Mesenchymal stem cell (in vitro differentiated cells and primary cell): ENCODE results near the gene HDAC7.

Experiments
- DNase-seq: peaks from one replicate; pipeline ENCODE4 v3.0.0-alpha.2; 2013
- H2AFZ ChIP-seq: one replicate; pipeline ENCODE4 v1.6.1; 2013; ENCODE audit warnings: low read depth, mild to moderate bottlenecking, control low read depth, inconsistent platforms, low read length, moderate library complexity
- H2AK5ac ChIP-seq: 2 replicates; pipeline ENCODE4 v1.6.1; 2013; ENCODE audit warnings: low read length, moderate library complexity, mild to moderate bottlenecking, inconsistent platforms; ENCODE audit not compliant: severe bottlenecking
- H2BK120ac ChIP-seq: one replicate; pipeline ENCODE4 v1.6.1; 2013; ENCODE audit warnings: low read depth, mild to moderate bottlenecking, inconsistent platforms, low read length, moderate library complexity
- H2BK12ac ChIP-seq, 2 experiments: one replicate each; pipeline ENCODE4 v1.6.1; 2013; ENCODE audit warnings: inconsistent platforms in 2 of 2, low read length in 2 of 2, mild to moderate bottlenecking in 2 of 2, moderate library complexity in 2 of 2, control low read depth in 1 of 2
- H2BK15ac ChIP-seq: one replicate; pipeline ENCODE4 v1.6.1; 2013; ENCODE audit warnings: mild to moderate bottlenecking, low read depth, inconsistent platforms; ENCODE audit not compliant: poor library complexity, severe bottlenecking
- H2BK5ac ChIP-seq: 2 replicates; pipeline ENCODE4 v1.6.1; 2013; ENCODE audit warnings: low read depth, mild to moderate bottlenecking, low read length, control low read depth, inconsistent platforms; ENCODE audit not compliant: poor library complexity, severe bottlenecking
- H3K14ac ChIP-seq, 2 experiments: one replicate each; pipeline ENCODE4 v1.6.1; 2013; ENCODE audit warnings: inconsistent platforms in 2 of 2, low read length in 2 of 2, control low read depth in 1 of 2, mild to moderate bottlenecking in 1 of 2, moderate library complexity in 1 of 2
- H3K18ac ChIP-seq, 2 experiments: one replicate each; pipeline ENCODE4 v1.6.1; 2013; ENCODE audit warnings: inconsistent platforms in 2 of 2, low read length in 2 of 2, control low read depth in 1 of 2, low read depth in 1 of 2, mild to moderate bottlenecking in 1 of 2
- H3K23ac ChIP-seq, 2 experiments: one replicate each; pipeline ENCODE4 v1.6.1; 2013; ENCODE audit warnings: inconsistent platforms in 2 of 2, low read length in 2 of 2, mild to moderate bottlenecking in 2 of 2, moderate library complexity in 2 of 2, control low read depth in 1 of 2
- H3K27ac ChIP-seq: 2 replicates; pipeline ENCODE4 v1.5.1; 2013; ENCODE audit warnings: mild to moderate bottlenecking, moderate library complexity, low read length, control low read depth, inconsistent platforms; ENCODE audit not compliant: poor library complexity, severe bottlenecking
- H3K27me3 ChIP-seq, 2 experiments: 2 replicates each; pipeline versions ENCODE4 v1.6.1 to v1.7.0; 2013; ENCODE audit warnings: low read length in 2 of 2, mild to moderate bottlenecking in 2 of 2, moderate library complexity in 2 of 2, control low read depth in 1 of 2, inconsistent platforms in 1 of 2; ENCODE audit not compliant: control insufficient read depth in 1 of 2, insufficient read depth in 1 of 2
- H3K36me3 ChIP-seq, 2 experiments: 2 replicates each; pipeline versions ENCODE4 v1.6.1 to v1.7.0; 2013; ENCODE audit warnings: low read length in 2 of 2, control low read depth in 1 of 2, inconsistent platforms in 1 of 2, low read depth in 1 of 2, mild to moderate bottlenecking in 1 of 2; ENCODE audit not compliant: insufficient read depth in 2 of 2, control insufficient read depth in 1 of 2
- H3K4ac ChIP-seq, 2 experiments: one replicate each; pipeline ENCODE4 v1.6.1; 2013; ENCODE audit warnings: inconsistent platforms in 2 of 2, low read length in 2 of 2, mild to moderate bottlenecking in 2 of 2, moderate library complexity in 2 of 2, control low read depth in 1 of 2, low read depth in 1 of 2
- H3K4me1 ChIP-seq: 2 replicates; pipeline ENCODE4 v1.6.1; 2013; ENCODE audit warnings: low read depth, low read length, control low read depth; ENCODE audit not compliant: control insufficient read depth, insufficient read depth
- H3K4me2 ChIP-seq: 2 replicates; pipeline ENCODE4 v1.6.1; 2013; ENCODE audit warnings: low read length, mild to moderate bottlenecking, inconsistent platforms; ENCODE audit not compliant: poor library complexity, severe bottlenecking
- H3K4me3 ChIP-seq, 2 experiments: 2 replicates each; pipeline versions ENCODE4 v1.5.1 to v1.7.0; 2013; ENCODE audit warnings: low read length in 2 of 2, mild to moderate bottlenecking in 2 of 2, control low read depth in 1 of 2, low read depth in 1 of 2; ENCODE audit not compliant: insufficient read depth in 1 of 2
- H3K79me1 ChIP-seq: replicated peaks from 2 replicates; pipeline ENCODE4 v1.6.1; 2013; ENCODE audit warnings: mild to moderate bottlenecking, control low read depth, low read length, inconsistent platforms; ENCODE audit not compliant: poor library complexity, severe bottlenecking
- H3K9ac ChIP-seq: 2 replicates; pipeline ENCODE4 v1.7.0; 2013; ENCODE audit warnings: mild to moderate bottlenecking, low read length, moderate library complexity
- H3K9me3 ChIP-seq: 2 replicates; pipeline ENCODE4 v1.7.0; 2013; ENCODE audit warnings: mild to moderate bottlenecking, low read length; ENCODE audit not compliant: control insufficient read depth
- H4K8ac ChIP-seq: one replicate; pipeline ENCODE4 v1.6.1; 2013; ENCODE audit warnings: inconsistent platforms, mild to moderate bottlenecking, low read length, moderate library complexity
- H4K91ac ChIP-seq: one replicate; pipeline ENCODE4 v1.6.1; 2013; ENCODE audit warnings: mild to moderate bottlenecking, low read length, inconsistent platforms
- WGBS: methylation state at CpG from one replicate; pipeline ENCODE4 v1.1.7; 2013; ENCODE audit warnings: mixed read lengths; 5-methylcytosine and 5-hydroxymethylcytosine counted together

Gene HDAC7

DNA sequence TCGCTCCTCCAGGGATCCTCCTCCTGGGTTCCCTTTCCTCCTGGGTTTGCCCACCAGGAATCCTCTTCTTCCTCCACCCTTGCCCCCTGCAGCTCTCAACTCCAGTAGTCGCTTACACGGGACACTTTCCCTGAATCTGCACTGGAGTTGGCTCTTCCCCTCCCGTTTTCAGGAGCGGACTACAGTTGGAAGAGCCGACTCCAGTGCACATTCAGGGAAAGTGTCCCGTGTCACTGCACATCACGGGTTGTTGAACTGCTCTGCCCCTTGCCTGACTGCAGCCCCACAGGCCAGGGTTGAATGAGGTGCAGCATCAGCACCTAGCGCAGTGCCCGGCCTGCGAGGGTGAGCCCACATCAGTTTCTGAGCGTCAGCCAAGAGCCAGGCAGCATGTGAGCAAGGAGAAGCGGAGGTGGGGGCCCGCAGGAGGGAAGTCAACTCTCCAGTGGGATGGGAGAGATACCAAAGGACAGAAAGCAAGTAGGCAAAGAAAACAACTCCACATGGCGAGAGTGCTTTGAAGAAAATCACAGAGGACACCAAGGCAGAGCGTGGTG lies 74.1 kb downstream of the HDAC7 start:
- no peak overlapping the region for H3K14ac ChIP-seq
- H3K4ac ChIP-seq: no peak overlapping the region
- no peak overlapping the region for H3K4me2 ChIP-seq
- no peak overlapping the region for H3K18ac ChIP-seq
- WGBS: 87% methylated on average over 16 of the region's 16 CpGs
- H3K23ac ChIP-seq: no peak overlapping the region
- H2AK5ac ChIP-seq: no peak overlapping the region
- H3K79me1 ChIP-seq: peaks cover 2% of the 10 kb centered on the region
- no peak overlapping the region for H2BK120ac ChIP-seq
- peaks cover 11% of the 10 kb centered on the region for H3K4me1 ChIP-seq
- no peak overlapping the region for H2AFZ ChIP-seq
- H2BK5ac ChIP-seq: no peak overlapping the region
- no peaks in the 10 kb centered on the region for H3K9me3 ChIP-seq
- H2BK15ac ChIP-seq: no peak overlapping the region
- H3K27ac ChIP-seq: no peak overlapping the region
- no peak overlapping the region for H3K4me3 ChIP-seq
- H3K9ac ChIP-seq: no peak overlapping the region
- H4K8ac ChIP-seq: no peak overlapping the region
- H3K36me3 ChIP-seq: peaks cover 4 to 77% of the 10 kb centered on the region in 2 experiments
- no peak overlapping the region for H2BK12ac ChIP-seq
- no peak for DNase-seq
- peaks cover 0 to 17% of the 10 kb centered on the region in 2 experiments for H3K27me3 ChIP-seq
- no peak overlapping the region for H4K91ac ChIP-seq

DNA sequence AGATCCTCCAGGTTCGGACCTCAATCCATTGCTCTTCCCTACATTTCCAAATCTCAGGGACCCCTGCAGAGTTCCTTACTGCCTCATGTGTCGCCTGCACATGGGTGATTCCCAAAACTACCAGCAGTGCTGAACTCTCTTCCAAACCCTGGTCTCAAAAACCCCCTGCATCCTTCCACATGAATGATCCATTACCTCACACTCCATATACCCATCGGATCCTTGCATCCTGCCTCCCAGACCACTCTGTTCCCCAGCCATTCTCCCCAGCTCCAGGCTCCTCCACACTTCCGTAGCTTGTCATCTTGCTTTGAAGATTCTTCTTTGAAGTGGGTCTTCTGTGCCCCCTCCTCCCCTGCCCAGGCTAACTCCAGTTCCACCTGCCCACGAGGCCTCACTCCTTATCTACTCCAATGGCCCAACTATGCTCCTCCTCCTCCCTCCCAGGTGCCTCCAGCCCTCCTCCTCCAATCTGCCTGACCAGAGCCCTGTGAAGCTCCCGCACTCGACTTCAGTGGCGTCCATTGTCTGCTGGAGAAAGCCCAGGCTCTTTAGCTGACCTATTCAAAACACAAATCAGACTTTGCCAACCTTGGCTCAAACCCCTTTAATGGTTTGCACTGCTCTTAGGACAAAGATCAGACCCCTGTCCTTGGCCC lies 74.8 kb downstream of the HDAC7 start:
- no peaks in the 10 kb centered on the region for H3K9me3 ChIP-seq
- H3K4me2 ChIP-seq: no peak overlapping the region
- H3K4me1 ChIP-seq: peaks cover 12% of the 10 kb centered on the region
- no peak overlapping the region for H3K4ac ChIP-seq
- H2AFZ ChIP-seq: no peak overlapping the region
- no peak overlapping the region for H2BK120ac ChIP-seq
- no peak overlapping the region for H2BK15ac ChIP-seq
- H3K4me3 ChIP-seq: no peak overlapping the region
- no peak overlapping the region for H2BK5ac ChIP-seq
- no peak overlapping the region for H3K23ac ChIP-seq
- no peak overlapping the region for H4K8ac ChIP-seq
- peaks cover 0 to 17% of the 10 kb centered on the region in 2 experiments for H3K27me3 ChIP-seq
- peaks cover 4 to 77% of the 10 kb centered on the region in 2 experiments for H3K36me3 ChIP-seq
- H3K18ac ChIP-seq: no peak overlapping the region
- H3K27ac ChIP-seq: no peak overlapping the region
- H4K91ac ChIP-seq: no peak overlapping the region
- H2AK5ac ChIP-seq: peak overlapping the region; percentile 2
- H2BK12ac ChIP-seq: no peak overlapping the region
- DNase-seq: no peak
- H3K79me1 ChIP-seq: peaks cover 2% of the 10 kb centered on the region
- 83% methylated on average over 8 of the region's 8 CpGs for WGBS
- H3K14ac ChIP-seq: no peak overlapping the region
- H3K9ac ChIP-seq: no peak overlapping the region

DNA sequence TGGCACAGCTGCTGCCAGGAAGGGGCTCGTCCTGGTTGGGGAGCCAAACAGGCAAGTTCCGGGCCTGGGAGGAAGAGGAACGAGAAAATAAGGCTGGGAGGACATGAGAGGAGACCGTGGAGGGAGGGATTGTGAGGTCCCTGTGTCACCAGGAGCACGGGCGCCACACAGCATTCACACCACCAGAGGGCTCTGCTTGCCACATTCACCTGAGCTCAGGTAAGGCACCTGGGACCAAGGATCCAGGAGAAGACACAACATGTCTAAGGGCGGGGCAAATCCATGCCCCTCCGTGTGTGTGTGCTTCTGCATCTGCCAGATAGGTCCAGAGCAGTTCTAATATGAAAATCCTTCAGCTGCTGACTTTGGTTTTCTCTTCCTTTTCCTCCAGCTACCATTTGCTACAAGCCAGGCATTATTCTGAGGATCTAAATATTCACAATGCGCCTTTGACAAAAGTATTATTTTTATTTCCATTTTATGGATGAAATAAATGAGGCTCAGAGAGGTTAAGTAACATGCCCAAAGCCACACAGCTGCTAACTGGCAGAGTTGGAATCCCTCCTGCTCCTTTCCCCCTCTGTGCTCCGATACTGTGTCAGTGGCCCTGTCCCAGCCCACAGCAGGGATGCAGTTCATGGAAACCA lies 75.6 kb downstream of the HDAC7 start:
- no peak overlapping the region for H2AFZ ChIP-seq
- peaks cover 4 to 77% of the 10 kb centered on the region in 2 experiments for H3K36me3 ChIP-seq
- H2BK120ac ChIP-seq: no peak overlapping the region
- no peak overlapping the region for H3K4me2 ChIP-seq
- H3K14ac ChIP-seq: no peak overlapping the region
- H2BK5ac ChIP-seq: no peak overlapping the region
- no peak overlapping the region for H3K23ac ChIP-seq
- 41% methylated on average over 8 of the region's 10 CpGs for WGBS
- no peaks in the 10 kb centered on the region for H3K79me1 ChIP-seq
- no peak overlapping the region for H2AK5ac ChIP-seq
- no peak overlapping the region for H4K8ac ChIP-seq
- H3K9ac ChIP-seq: no peak overlapping the region
- H3K4me1 ChIP-seq: peaks cover 12% of the 10 kb centered on the region
- no peak overlapping the region for H3K4me3 ChIP-seq
- H3K18ac ChIP-seq: no peak overlapping the region
- DNase-seq: no peak
- no peak overlapping the region for H2BK12ac ChIP-seq
- H3K27me3 ChIP-seq: peaks cover 0 to 17% of the 10 kb centered on the region in 2 experiments
- no peak overlapping the region for H3K27ac ChIP-seq
- no peak overlapping the region for H2BK15ac ChIP-seq
- H4K91ac ChIP-seq: no peak overlapping the region
- no peak overlapping the region for H3K4ac ChIP-seq
- no peaks in the 10 kb centered on the region for H3K9me3 ChIP-seq

DNA sequence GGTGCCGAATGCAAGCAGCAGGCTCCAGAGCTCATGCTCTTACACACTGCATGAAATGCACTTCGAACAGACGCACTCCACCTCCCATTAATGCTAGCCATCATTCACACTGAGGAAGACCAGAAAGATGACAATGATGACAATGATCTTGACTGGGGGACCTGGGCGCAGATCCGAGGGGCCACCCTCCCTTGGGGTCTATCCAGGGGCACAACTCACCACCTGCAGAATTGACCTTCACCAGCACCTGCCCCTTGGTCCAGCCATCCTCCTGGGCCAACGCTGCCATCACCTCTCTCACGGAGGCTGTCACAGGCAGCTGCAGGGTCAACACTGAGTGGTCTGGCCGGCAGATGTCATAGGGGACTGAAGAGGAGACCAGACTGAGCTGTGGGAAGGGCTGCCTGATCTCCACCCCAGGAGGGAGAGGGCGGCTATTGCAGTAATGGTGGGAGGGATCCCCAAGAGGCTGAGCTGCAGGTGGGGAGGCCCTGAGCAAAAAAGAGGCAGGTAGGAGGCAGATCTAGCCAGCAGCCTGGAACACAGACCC lies 76.3 kb downstream of the HDAC7 start:
- no peak overlapping the region for H2BK5ac ChIP-seq
- no peak overlapping the region for H3K18ac ChIP-seq
- H2AK5ac ChIP-seq: no peak overlapping the region
- H2BK120ac ChIP-seq: no peak overlapping the region
- no peaks in the 10 kb centered on the region for H3K79me1 ChIP-seq
- H3K14ac ChIP-seq: no peak overlapping the region
- no peak overlapping the region for H4K91ac ChIP-seq
- no peak overlapping the region for H3K4me3 ChIP-seq
- no peaks in the 10 kb centered on the region for H3K9me3 ChIP-seq
- H2BK15ac ChIP-seq: no peak overlapping the region
- 83% methylated on average over 9 of the region's 9 CpGs for WGBS
- H3K4ac ChIP-seq: no peak overlapping the region
- H2BK12ac ChIP-seq: no peak overlapping the region
- H3K4me2 ChIP-seq: no peak overlapping the region
- peaks cover 4 to 77% of the 10 kb centered on the region in 2 experiments for H3K36me3 ChIP-seq
- H3K23ac ChIP-seq: no peak overlapping the region
- no peak overlapping the region for H2AFZ ChIP-seq
- no peak for DNase-seq
- no peak overlapping the region for H4K8ac ChIP-seq
- H3K9ac ChIP-seq: no peak overlapping the region
- H3K27me3 ChIP-seq: peaks cover 0 to 17% of the 10 kb centered on the region in 2 experiments
- no peak overlapping the region for H3K27ac ChIP-seq
- peaks cover 12% of the 10 kb centered on the region for H3K4me1 ChIP-seq
